Activated naive CD4-positive, alpha-beta T cell treated with Interleukin-2 at 50 U/mL for 16 hours (primary cell): ENCODE measurements around the gene REXO4.
"Not testable (repeated sequence)": the region's sequence is repeated elsewhere in the genome, so short reads cannot be mapped to it uniquely, and the experiment has no call there.

Experiments
- DNase-seq: peaks from one replicate; pipeline ENCODE4 v3.0.0-alpha.2; 2020

Gene REXO4

DNA sequence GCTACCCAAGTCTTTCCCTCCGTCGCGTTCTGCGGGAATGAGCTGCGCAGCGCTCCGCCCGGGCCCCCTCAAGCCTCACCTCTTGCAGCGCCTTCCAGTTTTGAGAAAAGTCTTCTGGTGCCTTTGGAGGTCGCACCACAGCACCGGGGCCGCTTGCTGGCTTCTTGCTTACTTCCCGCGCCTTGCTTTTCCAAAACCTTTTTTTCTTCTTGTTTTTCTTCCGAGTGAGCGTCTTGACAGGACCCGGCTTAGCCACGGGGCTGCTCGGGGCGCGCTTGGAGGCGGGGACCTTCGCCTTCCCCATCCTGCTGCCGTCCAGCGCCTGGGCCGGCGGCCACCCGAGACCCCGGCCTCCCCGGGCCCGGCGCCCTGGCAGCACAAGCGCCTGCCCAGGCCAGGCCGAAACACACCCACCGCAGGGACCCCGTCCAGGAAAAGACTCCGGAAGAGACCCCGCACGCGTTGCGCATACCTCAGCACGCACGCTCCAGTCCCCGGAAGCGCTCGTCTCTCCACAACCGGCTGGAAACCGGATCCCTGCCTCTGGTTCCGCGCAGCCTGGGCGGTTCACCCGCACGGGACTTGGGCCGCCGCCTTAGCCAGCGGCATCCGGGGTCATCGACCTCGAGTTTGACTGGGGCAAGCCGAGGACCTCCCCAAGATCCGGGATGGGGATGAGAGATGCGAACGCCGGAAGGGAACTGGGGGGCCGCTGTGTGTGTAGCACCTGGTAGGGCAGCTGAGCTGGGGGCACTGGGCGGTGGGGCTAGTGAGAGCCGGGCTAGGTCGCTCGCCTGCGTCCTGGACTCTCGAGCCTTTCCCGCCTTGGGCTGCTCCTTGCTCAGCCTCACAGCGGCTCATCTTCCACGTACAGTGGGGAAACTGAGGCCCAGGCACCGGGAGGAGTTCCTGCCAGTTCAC, at the start of gene REXO4:
Gene REXO4 (minus strand): TSS at position 470 of the 921 bp plus-strand sequence. CDS start 166 bp downstream, at position 304.
- peak; percentile 87 for DNase-seq

GRCh38 chr9:133467101-133467500, 49.3 kb upstream of the REXO4 start:
- no peak for DNase-seq

- DNase-seq, result no peak
Observed at GRCh38 chr9:133465984-133466383, 48.2 kb upstream of the REXO4 start.

GRCh38 chr9:133464638-133465037, 46.8 kb upstream of the REXO4 start:
- DNase-seq, result no peak

- no peak for DNase-seq
Observed at GRCh38 chr9:133463864-133464615, 46.2 kb upstream of the REXO4 start.

DNA sequence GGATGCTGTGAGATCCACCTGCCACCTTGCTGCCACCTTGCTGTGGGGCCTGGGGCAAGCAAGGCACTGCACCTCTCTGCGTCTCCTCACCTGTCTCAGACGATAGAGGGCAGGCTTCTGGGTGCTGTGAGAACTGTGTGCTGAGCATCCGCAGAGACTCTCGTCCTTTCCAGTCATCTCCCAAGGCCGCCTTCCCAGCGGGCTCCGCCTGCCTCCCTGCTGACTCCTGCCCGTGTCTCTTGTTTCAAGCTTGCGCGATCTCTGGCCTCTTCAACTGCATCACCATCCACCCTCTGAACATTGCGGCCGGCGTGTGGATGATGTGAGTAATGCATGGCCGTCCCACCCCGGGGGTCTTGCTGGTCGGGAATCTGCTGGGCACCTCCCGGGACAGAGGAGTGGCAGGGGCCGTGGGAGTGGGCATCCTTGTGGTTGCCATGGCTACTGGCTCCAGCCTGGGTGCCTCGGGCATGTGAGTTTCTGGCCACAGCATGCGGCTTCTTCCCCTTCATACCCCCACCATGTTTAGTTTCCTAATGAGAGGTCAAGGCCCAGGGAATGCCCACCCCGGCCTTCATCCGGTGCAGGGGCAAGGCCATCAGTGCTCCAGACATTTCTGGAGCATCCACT, 45.5 kb upstream of the REXO4 start:
- DNase-seq, result no peak

DNA sequence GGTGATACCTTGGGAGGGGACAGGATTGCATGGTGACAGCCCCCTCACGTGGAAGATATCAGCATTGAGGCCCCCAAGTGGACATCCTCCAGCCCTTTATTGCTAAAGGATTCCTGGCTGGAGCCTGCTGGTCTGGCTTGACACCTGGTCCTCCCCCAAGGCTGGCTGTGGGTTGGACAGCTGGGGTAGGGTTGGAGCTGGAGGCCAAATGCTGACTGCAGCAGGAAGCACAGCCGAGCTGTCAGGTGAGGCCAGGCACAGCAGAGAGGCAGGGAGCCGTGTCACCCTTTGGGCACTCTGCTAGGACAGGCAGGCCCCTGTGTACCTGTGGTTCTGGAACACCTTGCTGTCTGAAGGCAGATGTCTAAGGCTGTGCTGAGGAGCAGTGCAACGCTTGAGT, 44.2 kb upstream of the REXO4 start:
- no peak for DNase-seq

GRCh38 chr9:133460405-133461175, 42.8 kb upstream of the REXO4 start:
- DNase-seq, result peak; percentile 24

DNA sequence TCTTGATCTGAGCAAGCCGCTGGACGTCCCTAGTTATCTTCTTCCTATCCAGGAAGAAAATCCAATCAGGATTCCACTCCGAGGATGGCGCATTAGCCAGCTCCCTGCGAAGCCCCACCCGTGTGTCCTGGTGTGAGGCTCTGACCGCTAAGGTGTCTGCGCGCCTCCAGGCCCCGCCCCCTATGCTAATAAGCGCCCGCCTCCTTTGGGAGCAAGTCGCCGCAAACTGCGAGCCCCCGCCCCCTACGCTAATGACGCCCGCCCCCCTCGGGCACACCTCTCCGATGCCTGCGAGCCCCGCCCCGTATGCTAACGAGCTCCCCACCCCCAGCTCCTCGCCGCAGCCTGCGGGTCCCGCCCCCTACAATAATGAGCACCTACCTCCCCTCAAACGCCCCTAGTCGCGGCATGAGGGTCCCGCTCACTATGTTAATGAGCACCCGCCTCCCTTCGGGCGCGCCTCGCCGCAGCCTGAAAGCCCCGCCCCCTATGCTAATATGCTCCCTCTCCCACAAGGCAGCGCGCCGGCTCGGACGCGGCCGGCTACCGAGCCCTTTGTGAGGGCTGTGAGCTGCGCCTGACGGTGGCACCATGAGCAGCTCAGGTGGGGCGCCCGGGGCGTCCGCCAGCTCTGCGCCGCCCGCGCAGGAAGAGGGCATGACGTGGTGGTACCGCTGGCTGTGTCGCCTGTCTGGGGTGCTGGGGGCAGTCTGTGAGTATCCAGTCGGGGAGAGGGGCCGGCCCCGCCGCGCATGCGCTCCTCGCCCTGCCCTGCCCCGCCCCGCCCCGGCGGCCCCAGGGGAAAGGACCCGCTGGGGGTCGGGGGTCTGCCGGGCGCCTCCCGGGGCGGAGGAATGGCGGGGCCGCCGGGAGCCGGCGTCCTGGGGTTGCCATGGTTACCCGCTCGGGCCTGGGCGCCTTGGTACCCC, 41.9 kb upstream of the REXO4 start, which contains the start of gene CACFD1:
Gene CACFD1 (plus strand): TSS at position 503 of the 929 bp plus-strand sequence. CDS start 89 bp downstream, at position 592.
- DNase-seq, result peak; percentile 91

GRCh38 chr9:133458643-133459312, 41.0 kb upstream of the REXO4 start:
- DNase-seq, result no peak

GRCh38 chr9:133457748-133458147, 39.9 kb upstream of the REXO4 start:
- DNase-seq, result no peak

- DNase-seq, result no peak
Observed at GRCh38 chr9:133457233-133457632, 39.4 kb upstream of the REXO4 start.

GRCh38 chr9:133456409-133456808, 38.6 kb upstream of the REXO4 start:
- no peak for DNase-seq

DNA sequence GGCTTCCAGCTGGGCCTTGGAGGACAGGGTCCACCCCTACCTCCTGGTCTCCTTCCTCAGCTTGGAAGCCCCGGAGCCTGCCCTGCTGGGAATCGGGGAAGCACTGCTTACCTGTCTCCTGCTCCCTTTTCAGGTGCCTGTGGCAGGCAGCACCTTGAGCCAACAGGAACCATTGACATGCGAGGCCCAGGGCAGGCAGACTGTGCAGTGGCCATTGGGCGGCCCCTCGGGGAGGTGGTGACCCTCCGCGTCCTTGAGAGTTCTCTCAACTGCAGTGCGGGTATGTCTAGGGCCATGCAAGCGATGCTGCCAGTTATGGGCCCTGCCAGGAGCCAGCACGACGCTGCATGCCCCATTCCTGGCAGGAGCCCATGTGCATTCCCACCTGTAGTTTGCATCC, 38.1 kb upstream of the REXO4 start:
- DNase-seq, result no peak

GRCh38 chr9:133454943-133455673, 37.3 kb upstream of the REXO4 start:
- DNase-seq, result no peak

DNA sequence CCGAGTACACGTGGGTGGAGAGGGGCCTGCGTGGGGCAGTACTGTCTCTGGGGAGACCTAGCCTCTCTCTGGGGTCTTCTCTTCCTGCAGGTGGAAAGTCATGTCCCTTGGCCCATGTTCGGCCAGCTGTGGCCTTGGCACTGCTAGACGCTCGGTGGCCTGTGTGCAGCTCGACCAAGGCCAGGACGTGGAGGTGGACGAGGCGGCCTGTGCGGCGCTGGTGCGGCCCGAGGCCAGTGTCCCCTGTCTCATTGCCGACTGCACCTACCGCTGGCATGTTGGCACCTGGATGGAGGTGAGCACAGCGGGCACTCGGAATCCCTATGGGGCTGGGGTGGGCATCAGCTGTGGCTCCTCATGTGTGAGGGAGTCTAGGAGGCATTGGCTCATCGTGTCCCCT, 36.5 kb upstream of the REXO4 start:
- DNase-seq, result no peak

DNA sequence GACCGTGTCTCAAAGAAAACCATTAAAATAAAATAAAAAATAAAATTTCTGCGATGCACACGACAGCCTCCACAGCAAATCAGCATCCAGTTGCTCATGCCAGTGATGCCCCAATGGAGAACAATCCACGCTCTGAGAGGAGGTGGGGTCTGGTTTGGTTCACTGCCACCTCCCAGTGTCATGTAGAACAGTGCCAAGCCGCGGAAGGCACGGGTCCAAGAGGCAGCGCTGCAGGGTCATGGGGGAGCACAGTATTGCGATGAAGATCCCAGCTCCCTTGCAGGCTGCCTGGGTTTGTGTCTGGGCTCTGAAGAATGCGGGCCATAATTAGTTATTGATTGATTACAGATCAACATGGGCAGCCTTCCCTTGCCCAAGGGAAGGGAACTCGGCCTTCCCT, 35.8 kb upstream of the REXO4 start:
- DNase-seq, result no peak

DNA sequence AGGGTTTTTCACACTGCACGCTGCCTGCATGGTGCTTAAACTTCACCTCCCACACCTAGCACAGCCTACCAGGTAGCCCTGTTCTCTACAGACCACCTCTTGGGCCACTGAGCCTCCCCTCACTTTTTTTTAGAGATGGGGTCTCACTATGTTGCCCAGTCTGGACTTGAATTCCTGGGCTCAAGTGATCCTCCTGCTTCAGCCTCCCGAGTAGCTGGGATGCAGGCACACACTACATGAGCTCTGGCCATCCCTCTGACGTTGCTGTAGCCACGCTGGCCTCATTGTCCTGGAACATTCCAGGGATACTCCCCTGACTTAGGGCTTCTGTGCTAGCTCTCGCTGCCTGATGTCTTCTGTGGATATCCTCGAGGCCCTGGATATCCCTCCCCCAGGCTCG, 34.8 kb upstream of the REXO4 start:
- no peak for DNase-seq

DNA sequence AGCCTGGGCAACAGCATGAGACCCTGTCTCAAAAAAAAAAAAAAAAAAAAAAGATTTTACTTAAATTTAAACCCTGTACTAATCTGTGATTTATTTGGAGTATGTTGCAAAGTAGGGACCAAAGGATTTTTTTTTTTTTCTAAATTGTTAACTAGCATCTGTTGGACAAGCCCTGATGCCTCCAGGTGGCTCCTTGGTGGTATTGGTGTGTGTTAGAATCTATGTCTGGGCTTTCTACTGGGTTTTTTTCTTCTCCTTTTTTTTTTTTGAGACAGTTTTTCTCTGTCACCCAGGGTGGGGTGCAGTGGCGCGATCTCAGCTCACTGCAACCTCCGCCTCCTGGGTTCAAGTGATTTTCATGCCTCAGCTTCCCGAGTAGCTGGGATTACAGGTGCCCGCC, 34.1 kb upstream of the REXO4 start:
- DNase-seq, result not testable (repeated sequence)

DNA sequence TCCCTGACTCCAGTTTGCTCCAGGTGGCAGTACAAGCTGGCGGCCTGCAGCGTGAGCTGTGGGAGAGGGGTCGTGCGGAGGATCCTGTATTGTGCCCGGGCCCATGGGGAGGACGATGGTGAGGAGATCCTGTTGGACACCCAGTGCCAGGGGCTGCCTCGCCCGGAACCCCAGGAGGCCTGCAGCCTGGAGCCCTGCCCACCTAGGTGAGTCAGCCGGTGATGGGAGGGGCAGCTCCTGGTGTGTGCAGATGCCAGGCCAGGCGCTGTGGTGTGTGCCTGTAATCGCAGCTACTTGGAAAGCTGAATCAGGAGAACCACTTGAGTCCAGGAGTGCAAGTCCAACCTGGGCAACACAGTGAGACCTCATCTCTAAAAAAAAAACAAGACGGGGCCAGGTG, 31.9 kb upstream of the REXO4 start:
- no peak for DNase-seq
